Measurements from ENCODE around the gene SAAL1. TPM values are rescaled to one million over a fixed set of nuclear protein-coding genes. Genes with fewer than 3 reads are reported as not detected.
A peak's percentile ranks its signal among the peaks of the same experiment; 100 is the strongest.

Gene SAAL1
- total and polyA plus RNA-seq, 9 of the 15 experiments (the other 6 are each of a cell fraction or from before 2014, with no cell fraction given): 38.9 to 77.5 (median 56.4) TPM

GRCh38 chr11:18105802-18106574, at the start of gene SAAL1 (continued):
- TF ChIP-seq NR4A1 (CRISPR knock-in tag; IDR thresholded peaks at IDR 0.05) (no peak), NR4A1 (tag; IDR thresholded peaks at IDR 0.05) (no peak), LARP7 (IDR thresholded peaks at IDR 0.05) (no peak), ILK (tag; IDR thresholded peaks at IDR 0.05; ENCODE audit: borderline replicate concordance, low read depth) (no peak), NFE2 (IDR thresholded peaks at IDR 0.05; ENCODE audit: low read depth) (no peak), DACH1 (IDR thresholded peaks at IDR 0.05; ENCODE audit: partially characterized antibody) (peak; percentile 63), STAT5A (IDR thresholded peaks at IDR 0.05; ENCODE audit: borderline replicate concordance, low read length) (no peak), U2AF2 (optimal IDR thresholded peaks at IDR 0.05; ENCODE audit: low read depth, low read length) (no peak), ZBTB43 (CRISPR knock-in tag; IDR thresholded peaks at IDR 0.05) (no peak), NFYB (IDR thresholded peaks at IDR 0.05; ENCODE audit: extremely low read depth, insufficient read length) (no peak), NR2F6 (CRISPR knock-in tag; IDR thresholded peaks at IDR 0.05) (no peak), CEBPB (tag; IDR thresholded peaks at IDR 0.05) (no peak), ZNF280B (CRISPR knock-in tag; IDR thresholded peaks at IDR 0.05) (no peak), SOX6 (IDR thresholded peaks at IDR 0.05) (peak; percentile 37; the same call in 1 of the 2 replicates), CHD2 (IDR thresholded peaks at IDR 0.05; ENCODE audit: low read depth, low read length) (peak; percentile 39; the same call in 1 of the 2 replicates), ID3 (CRISPR knock-in tag; IDR thresholded peaks at IDR 0.05) (no peak), ID3 (tag; IDR thresholded peaks at IDR 0.05) (0 out of 2 replicates have a peak, but pooled peaks have one; percentile 18), HBP1 (CRISPR knock-in tag; IDR thresholded peaks at IDR 0.05) (0 out of 2 replicates have a peak, but pooled peaks have one; percentile 22), HDAC1 (IDR thresholded peaks at IDR 0.05) (peak in 1 of 2 experiments; percentile 92; a peak in 2 of 4 replicates), HNRNPK (IDR thresholded peaks at IDR 0.05; ENCODE audit: low read depth, low read length, poor library complexity, severe bottlenecking) (no peak), NELFE (IDR thresholded peaks at IDR 0.05; ENCODE audit: insufficient read depth, insufficient read length) (no peak)
